Measurements from ENCODE around the gene POLR1C. TPM values are rescaled to one million over a fixed set of nuclear protein-coding genes. Genes with fewer than 3 reads are reported as not detected.
A peak's percentile ranks its signal among the peaks of the same experiment; 100 is the strongest.

Gene POLR1C
- total and polyA plus RNA-seq, 5 donors: 13.9 to 24.8 (median 14.2) TPM

GRCh38 chr6:43510827-43511163 lies 6.1 kb upstream of the POLR1C start:
- 74% methylated on average over 10 of the region's 10 CpGs for WGBS
- DNase-seq: peak in 2 of 3 donors; percentile 44 to 64
- H3K9me3 ChIP-seq (ENCODE audit: control insufficient read depth, low read length): no peaks in the 10 kb centered on the region
- intact Hi-C loops (cut with DNase I): no loop called here
- H3K4me3 ChIP-seq (ENCODE audit: low read length): no peak overlapping the region
- H3K27me3 ChIP-seq (ENCODE audit: control insufficient read depth, insufficient read depth): no peaks in the 10 kb centered on the region
- peak overlapping the region; percentile 8 for H3K27ac ChIP-seq (ENCODE audit: low read length)
- peaks cover 23% of the 10 kb centered on the region for H3K4me1 ChIP-seq (ENCODE audit: control insufficient read depth, insufficient read depth, low read length)
- peak; percentile 1 to 11 for ATAC-seq

DNA sequence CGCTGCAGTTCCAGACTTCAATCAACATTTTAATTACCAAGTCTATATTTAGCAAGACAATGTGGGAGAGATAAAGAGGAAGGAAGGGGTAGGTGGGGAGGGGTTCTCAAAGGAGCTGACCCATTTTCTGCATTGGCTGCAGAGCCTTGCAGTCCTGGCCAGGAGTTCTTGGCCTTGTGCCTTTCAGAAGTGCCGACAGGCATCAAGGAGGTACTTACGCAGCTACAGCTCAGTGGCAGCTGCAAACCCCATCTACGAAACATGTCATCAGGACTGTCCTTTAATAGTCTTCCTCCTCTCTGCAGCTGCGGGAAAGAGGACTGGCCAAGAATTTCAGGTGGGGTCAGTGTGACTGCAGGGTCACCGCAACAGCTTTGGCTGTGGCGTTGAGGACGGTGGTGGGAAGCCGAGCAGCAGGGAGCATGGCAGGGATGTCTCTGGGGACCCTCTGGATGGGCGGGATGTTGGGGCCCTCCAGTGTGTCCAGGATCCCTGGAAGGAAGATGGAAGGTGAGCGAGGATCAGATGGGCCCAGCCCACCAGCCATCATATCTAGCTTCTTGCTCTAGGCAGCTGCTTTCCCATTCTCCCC lies 5.0 kb upstream of the POLR1C start:
- H3K4me3 ChIP-seq (ENCODE audit: low read length): no peak overlapping the region
- intact Hi-C loops (cut with DNase I): no loop called here
- peak overlapping the region; percentile 33 for H3K27ac ChIP-seq (ENCODE audit: low read length)
- ATAC-seq (peak in 1 of 2 donors; percentile 0), DNase-seq (peak in 2 of 3 donors; percentile 79 to 81)
- H3K4me1 ChIP-seq (ENCODE audit: control insufficient read depth, insufficient read depth, low read length): peaks cover 24% of the 10 kb centered on the region
- no peaks in the 10 kb centered on the region for H3K9me3 ChIP-seq (ENCODE audit: control insufficient read depth, low read length)
- no peaks in the 10 kb centered on the region for H3K27me3 ChIP-seq (ENCODE audit: control insufficient read depth, insufficient read depth)
- WGBS: 28% methylated on average over 11 of the region's 11 CpGs

DNA sequence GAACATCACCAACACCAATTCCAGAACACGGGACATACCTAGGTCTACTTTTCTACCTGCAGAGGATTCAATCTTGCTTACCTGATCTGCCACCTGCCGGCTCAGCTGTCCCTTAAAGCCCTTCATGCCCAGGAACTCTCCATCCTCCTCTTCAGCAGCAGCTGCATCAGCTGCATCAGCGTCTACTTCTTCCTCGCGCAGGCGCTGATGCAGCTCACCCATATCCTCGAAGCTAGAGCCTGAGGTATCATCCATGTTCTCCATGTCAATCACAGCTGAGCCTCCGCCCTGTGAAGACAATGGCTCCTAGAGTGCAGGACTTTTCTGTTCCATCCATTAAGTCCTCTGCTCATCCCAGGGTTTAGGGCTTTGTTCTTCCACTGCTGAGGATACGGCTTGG lies 1.1 kb upstream of the POLR1C start:
- 63% methylated on average over 9 of the region's 9 CpGs for WGBS
- H3K4me1 ChIP-seq (ENCODE audit: control insufficient read depth, insufficient read depth, low read length): peaks cover 17% of the 10 kb centered on the region
- intact Hi-C loops (cut with DNase I): no loop called here
- H3K27me3 ChIP-seq (ENCODE audit: control insufficient read depth, insufficient read depth): no peaks in the 10 kb centered on the region
- H3K27ac ChIP-seq (ENCODE audit: low read length): no peak overlapping the region
- no peaks in the 10 kb centered on the region for H3K9me3 ChIP-seq (ENCODE audit: control insufficient read depth, low read length)
- H3K4me3 ChIP-seq (ENCODE audit: low read length): peak overlapping the region; percentile 84
- DNase-seq (no peak), ATAC-seq (no peak)

DNA sequence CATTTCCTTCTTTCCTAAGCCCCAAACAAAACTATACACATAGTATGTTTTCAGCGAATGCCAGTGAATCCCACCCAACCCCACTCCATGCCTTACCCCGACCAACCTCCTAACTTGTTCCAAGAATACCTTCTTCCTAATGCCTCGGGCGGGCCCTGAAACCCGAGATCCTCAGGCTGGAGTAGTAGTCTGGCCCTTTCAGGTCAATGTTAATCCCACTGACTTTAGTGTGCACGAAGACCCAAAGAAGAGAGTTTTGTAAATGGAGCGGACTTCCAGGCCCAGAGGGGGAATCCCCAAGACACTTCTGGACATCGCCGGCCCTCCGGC lies 557 bp upstream of the POLR1C start:
- under 1% methylated on average over 10 of the region's 10 CpGs for WGBS

GRCh38 chr6:43517505-43518357 lies 842 bp downstream of the POLR1C start:
- intact Hi-C loops (cut with DNase I): no loop called here
- Histone ChIP-seq H3K4me3 (ENCODE audit: low read length) (peak overlapping the region; percentile 84), H3K27me3 (ENCODE audit: control insufficient read depth, insufficient read depth) (no peaks in the 10 kb centered on the region), H3K27ac (ENCODE audit: low read length) (no peak overlapping the region), H3K9me3 (ENCODE audit: control insufficient read depth, low read length) (no peaks in the 10 kb centered on the region), H3K4me1 (ENCODE audit: control insufficient read depth, insufficient read depth, low read length) (peaks cover 9% of the 10 kb centered on the region)
- DNase-seq: no peak
- WGBS: 5% methylated on average over 10 of the region's 10 CpGs
- ATAC-seq: peak in 1 of 2 donors; percentile 2

More for the DNA sequence above, 557 bp upstream of the POLR1C start:
- Histone ChIP-seq H3K4me3 (ENCODE audit: low read length) (peak overlapping the region; percentile 84), H3K27me3 (ENCODE audit: control insufficient read depth, insufficient read depth) (no peaks in the 10 kb centered on the region), H3K9me3 (ENCODE audit: control insufficient read depth, low read length) (no peaks in the 10 kb centered on the region), H3K4me1 (ENCODE audit: control insufficient read depth, insufficient read depth, low read length) (peaks cover 16% of the 10 kb centered on the region), H3K27ac (ENCODE audit: low read length) (peak overlapping the region; percentile 89)
- intact Hi-C loops (cut with DNase I): no loop called here
- DNase-seq (no peak), ATAC-seq (peak in 1 of 2 donors; percentile 4)

DNA sequence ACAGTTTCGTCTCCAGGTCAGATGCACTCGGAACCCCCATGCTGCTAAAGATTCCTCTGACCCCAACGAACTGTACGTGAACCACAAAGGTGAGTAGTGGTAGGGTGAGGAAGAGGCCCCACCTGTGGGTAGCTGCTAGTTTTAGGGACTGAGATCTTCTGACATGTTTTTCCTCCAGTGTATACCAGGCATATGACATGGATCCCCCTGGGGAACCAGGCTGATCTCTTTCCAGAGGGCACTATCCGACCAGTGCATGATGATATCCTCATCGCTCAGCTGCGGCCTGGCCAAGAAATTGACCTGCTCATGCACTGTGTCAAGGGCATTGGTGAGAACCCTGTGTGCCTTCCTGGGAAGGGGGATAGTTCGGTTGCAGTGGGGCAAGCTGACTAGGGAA lies 3.2 kb downstream of the POLR1C start:
- no peak for DNase-seq
- Histone ChIP-seq H3K27ac (ENCODE audit: low read length) (no peak overlapping the region), H3K9me3 (ENCODE audit: control insufficient read depth, low read length) (no peaks in the 10 kb centered on the region), H3K4me3 (ENCODE audit: low read length) (no peak overlapping the region), H3K27me3 (ENCODE audit: control insufficient read depth, insufficient read depth) (no peaks in the 10 kb centered on the region), H3K4me1 (ENCODE audit: control insufficient read depth, insufficient read depth, low read length) (peaks cover 9% of the 10 kb centered on the region)
- 89% methylated on average over 8 of the region's 8 CpGs for WGBS
- ATAC-seq: no peak
- intact Hi-C loops (cut with DNase I): no loop called here

- WGBS: 56% methylated on average over 2 of the region's 2 CpGs
- Histone ChIP-seq H3K27me3 (ENCODE audit: control insufficient read depth, insufficient read depth) (no peaks in the 10 kb centered on the region), H3K9me3 (ENCODE audit: control insufficient read depth, low read length) (no peaks in the 10 kb centered on the region), H3K4me1 (ENCODE audit: control insufficient read depth, insufficient read depth, low read length) (peaks cover 2% of the 10 kb centered on the region), H3K4me3 (ENCODE audit: low read length) (no peak overlapping the region), H3K27ac (ENCODE audit: low read length) (peak overlapping the region; percentile 24)
- DNase-seq (no peak), ATAC-seq (no peak)
- intact Hi-C loops (cut with DNase I): no loop called here
Observed at GRCh38 chr6:43521836-43522235, 4.9 kb downstream of the POLR1C start.

- intact Hi-C loops (cut with DNase I): no loop called here
- no peak for DNase-seq
- Histone ChIP-seq H3K4me3 (ENCODE audit: low read length) (no peak overlapping the region), H3K9me3 (ENCODE audit: control insufficient read depth, low read length) (no peaks in the 10 kb centered on the region), H3K27ac (ENCODE audit: low read length) (no peak overlapping the region), H3K4me1 (ENCODE audit: control insufficient read depth, insufficient read depth, low read length) (peaks cover 2% of the 10 kb centered on the region), H3K27me3 (ENCODE audit: control insufficient read depth, insufficient read depth) (no peaks in the 10 kb centered on the region)
- 76% methylated on average over 8 of the region's 8 CpGs for WGBS
- peak in 1 of 2 donors; percentile 12 for ATAC-seq
Observed at GRCh38 chr6:43522547-43523261, 5.8 kb downstream of the POLR1C start.

- ATAC-seq (no peak), DNase-seq (no peak)
- H3K4me1 ChIP-seq (ENCODE audit: control insufficient read depth, insufficient read depth, low read length): peaks cover 2% of the 10 kb centered on the region
- intact Hi-C loops (cut with DNase I): no loop called here
- no peaks in the 10 kb centered on the region for H3K27me3 ChIP-seq (ENCODE audit: control insufficient read depth, insufficient read depth)
- 90% methylated on average over 3 of the region's 3 CpGs for WGBS
- H3K27ac ChIP-seq (ENCODE audit: low read length): no peak overlapping the region
- no peak overlapping the region for H3K4me3 ChIP-seq (ENCODE audit: low read length)
- no peaks in the 10 kb centered on the region for H3K9me3 ChIP-seq (ENCODE audit: control insufficient read depth, low read length)
Observed at GRCh38 chr6:43523284-43523683, 6.4 kb downstream of the POLR1C start.

GRCh38 chr6:43524483-43524961 lies 7.6 kb downstream of the POLR1C start:
- no peak for ATAC-seq
- WGBS: 84% methylated on average over 10 of the region's 10 CpGs
- no peak overlapping the region for H3K27ac ChIP-seq (ENCODE audit: low read length)
- H3K4me3 ChIP-seq (ENCODE audit: low read length): no peak overlapping the region
- no peaks in the 10 kb centered on the region for H3K27me3 ChIP-seq (ENCODE audit: control insufficient read depth, insufficient read depth)
- no peaks in the 10 kb centered on the region for H3K9me3 ChIP-seq (ENCODE audit: control insufficient read depth, low read length)
- H3K4me1 ChIP-seq (ENCODE audit: control insufficient read depth, insufficient read depth, low read length): peaks cover 2% of the 10 kb centered on the region
- DNase-seq: no peak
- intact Hi-C loops (cut with DNase I): no loop called here

DNA sequence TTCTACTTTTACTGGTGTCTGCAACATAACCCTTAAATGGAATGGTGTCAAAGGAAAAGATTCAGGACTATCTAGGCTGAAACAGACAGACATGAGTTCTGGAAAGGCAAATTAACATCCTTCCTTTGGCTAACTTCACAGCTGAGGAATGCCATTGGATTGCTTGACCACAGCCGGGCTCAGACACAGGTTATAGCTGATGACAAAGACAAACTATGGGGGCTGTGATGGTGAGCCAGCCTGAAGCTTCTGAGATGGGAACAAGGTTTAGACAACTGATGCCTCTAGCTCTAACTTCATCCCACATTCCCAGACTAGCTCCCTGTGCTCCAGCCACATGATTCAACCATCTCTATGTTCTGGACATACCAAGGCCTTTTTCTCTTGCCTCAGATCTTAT lies 15.3 kb downstream of the POLR1C start:
- Histone ChIP-seq H3K9me3 (ENCODE audit: control insufficient read depth, low read length) (no peaks in the 10 kb centered on the region), H3K4me3 (ENCODE audit: low read length) (no peak overlapping the region), H3K27ac (ENCODE audit: low read length) (no peak overlapping the region), H3K4me1 (ENCODE audit: control insufficient read depth, insufficient read depth, low read length) (no peaks in the 10 kb centered on the region), H3K27me3 (ENCODE audit: control insufficient read depth, insufficient read depth) (no peaks in the 10 kb centered on the region)
- no peak for ATAC-seq
- 86% methylated on average over 1 of the region's 1 CpG for WGBS
- intact Hi-C loops (cut with DNase I): no loop called here
- no peak for DNase-seq
